Measurements from ENCODE around the gene MAN1A1.
"Not testable (repeated sequence)": the region's sequence is repeated elsewhere in the genome, so short reads cannot be mapped to it uniquely, and the experiment has no call there.

Gene MAN1A1

DNA sequence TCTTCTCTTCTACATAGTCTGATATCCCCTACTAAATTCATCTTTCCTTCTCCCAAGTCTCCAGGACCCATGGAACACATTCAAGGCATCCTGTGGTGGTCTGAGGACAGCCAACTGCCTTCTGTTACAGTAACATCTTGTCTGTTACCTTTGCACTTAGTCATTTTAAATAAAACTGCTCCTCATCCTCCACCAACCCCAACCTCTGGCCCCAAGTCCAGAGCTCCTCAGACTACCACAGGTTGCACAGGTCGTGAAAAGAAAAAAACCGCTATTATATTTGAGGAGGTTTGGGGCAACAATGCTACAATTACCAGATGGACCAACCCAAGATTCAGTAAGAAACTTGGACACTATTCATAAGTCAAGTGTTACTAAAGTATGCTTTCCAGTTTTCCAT lies 49.9 kb downstream of the MAN1A1 start:
- DNase-seq = no peak

DNA sequence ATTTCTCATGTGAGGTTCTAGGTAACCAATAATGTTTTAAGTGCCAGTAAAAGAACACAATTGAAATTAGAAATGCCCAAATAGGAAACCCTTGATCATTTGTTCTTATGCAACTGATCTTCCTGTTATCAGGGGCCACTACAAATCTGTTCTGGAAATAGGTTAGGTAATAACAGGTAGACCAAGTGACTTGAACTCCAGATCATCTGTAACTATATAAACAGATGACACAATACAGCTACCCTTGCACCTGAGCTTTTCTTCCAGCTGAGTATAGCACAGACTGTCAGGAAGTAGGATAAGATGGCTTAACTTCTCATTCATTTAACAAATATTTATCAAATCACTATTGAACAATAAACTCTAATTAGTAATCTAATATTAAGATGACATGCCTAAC lies 52.5 kb downstream of the MAN1A1 start:
- no peak for DNase-seq

DNA sequence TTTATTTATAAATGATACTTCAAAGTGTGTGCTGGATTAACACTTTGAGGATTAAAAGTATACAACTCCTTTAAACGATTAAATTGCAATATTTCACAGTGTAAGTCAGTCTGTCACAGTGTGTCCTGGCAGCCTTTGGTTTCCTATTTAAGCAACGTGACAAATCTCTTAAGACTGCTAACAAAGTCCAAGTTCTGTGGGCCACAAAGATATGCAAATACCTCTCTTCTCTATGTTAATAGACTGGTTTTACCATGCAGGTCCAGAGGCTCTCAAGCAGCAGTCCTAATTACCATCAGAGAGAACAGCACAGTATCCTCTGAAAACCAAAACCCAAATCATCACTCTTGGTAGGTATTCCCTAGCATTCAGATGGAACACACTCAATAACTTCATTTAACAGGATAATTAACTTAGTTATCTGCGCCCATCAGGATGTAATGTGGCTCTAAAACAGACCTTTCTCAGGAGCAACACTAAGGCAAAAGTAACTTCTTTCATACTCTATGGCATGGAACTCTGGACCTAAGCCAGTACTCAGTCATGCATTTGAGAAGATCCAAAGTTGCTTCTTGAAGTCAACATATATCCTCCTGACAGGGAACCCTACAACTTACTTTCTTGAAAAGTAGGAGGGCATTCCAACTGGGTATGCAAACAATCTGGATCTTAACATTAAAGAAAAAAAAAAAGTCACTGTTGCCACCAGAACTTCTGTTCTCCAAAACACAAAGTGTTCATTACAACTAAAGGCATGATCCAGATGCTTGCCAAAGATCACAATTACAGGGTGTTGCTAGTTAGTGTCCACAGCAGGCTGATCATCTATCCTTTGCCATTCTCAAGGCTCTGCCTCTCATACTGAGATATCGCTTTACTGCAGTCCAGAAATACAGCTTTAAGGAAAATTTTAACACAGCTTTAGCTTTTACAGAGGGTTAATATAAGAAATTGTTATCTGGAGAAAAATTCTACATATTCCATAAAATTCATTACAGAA lies 53.2 kb downstream of the MAN1A1 start:
- no peak for DNase-seq

DNA sequence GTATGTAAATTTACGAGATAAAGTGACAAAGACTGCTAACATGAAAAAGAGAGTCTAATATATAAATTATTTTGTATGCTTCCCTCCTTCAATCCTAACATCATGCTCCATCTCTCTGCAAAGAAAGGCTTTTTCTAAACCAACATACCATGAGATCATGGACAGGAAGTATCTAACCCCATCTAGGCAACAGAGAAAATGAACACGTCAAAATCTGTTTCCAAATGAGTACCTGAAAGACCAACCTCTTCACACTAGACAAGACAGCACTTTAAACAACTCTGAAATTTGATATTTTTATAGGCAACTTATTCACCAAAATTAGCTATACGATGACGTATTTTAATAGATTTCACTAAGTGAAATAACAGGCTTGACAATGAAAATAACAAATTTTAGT lies 54.6 kb downstream of the MAN1A1 start:
- DNase-seq = no peak

DNA sequence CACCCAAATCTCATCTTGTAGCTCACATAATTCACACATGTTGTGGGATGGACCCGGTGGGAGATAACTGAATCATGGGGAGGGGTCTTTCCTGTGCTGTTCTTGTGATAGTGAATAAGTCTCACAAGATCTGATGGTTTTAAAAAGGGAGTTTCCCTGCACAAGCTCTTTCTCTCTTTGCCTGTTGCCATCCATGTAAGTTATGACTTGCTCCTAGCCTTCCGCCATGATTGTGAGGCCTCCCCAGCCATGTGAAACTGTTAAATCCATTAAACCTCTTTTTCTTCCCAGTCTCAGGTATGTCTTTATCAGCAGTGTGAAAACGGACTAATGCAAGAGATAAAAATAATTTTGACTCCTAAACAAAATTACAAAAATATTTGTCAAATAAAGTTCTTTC lies 58.5 kb downstream of the MAN1A1 start:
- DNase-seq = not testable (repeated sequence)

DNA sequence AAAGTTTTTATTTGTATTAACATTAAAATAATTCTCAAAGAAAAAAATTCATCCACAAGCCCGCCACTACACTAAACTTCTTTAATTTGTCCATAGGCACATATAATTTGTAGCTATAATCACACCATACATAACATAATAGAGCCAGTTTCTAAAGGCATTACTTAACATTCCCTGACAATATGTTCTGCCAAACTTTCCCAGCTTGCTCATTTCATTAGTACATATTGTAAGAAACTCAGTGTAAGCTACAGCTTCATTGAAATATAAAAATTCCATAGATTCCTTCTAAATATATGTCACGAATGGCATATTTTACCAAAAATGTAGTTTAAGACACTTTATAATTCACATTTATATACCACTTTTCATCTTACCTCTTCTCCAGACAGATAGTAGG lies 59.3 kb downstream of the MAN1A1 start:
- DNase-seq = no peak

DNA sequence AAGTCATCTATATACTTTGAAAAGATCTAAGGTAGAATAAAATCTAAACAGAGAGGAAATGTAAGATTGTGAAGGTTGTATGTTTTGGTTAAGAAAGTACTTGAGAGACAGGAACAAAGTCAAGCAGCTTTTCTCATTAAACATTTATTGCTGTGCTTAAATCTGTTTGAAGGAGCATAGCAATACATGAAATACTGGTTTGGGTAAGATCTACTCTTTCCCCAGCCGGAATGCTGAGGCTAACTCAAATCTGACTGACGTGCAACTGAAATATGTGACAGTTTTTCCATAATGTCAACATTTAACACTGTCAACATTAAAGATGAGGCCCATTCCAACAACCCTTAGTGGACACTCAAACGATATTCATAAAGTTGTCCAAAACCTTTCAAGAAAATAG lies 59.9 kb downstream of the MAN1A1 start:
- no peak for DNase-seq

DNA sequence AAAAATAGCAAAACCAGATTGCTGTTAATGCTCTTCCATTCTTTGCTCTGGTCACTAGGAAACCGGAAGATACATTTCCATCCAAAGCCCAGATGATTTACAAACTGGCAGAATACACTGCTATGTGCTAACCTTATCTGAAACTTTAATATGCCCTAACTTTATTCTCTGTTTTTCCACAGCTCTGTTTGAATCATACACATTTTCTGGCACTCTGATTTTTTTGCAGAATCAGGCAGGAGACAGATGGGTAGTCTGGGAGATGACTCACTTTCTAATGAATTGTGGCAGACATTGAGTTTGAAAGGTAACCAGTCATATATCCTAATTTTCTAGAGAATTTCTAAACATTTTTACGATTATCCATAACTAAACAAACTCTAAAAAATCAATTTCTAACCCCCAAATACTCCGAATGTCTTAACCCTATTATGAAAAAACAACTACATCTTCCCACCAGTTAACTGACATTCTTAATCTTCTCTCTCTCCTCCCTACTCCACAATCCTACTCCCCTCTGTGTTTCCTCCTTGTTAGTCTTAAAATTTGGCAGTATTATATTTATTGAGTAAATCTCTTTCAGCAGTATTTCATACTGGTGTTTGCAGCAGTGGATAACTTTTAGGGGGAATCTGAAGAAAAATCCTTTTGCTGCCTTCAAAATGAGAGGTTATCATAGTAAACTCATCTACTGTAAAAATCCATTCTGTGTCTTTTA lies 63.5 kb downstream of the MAN1A1 start:
- DNase-seq = no peak

DNA sequence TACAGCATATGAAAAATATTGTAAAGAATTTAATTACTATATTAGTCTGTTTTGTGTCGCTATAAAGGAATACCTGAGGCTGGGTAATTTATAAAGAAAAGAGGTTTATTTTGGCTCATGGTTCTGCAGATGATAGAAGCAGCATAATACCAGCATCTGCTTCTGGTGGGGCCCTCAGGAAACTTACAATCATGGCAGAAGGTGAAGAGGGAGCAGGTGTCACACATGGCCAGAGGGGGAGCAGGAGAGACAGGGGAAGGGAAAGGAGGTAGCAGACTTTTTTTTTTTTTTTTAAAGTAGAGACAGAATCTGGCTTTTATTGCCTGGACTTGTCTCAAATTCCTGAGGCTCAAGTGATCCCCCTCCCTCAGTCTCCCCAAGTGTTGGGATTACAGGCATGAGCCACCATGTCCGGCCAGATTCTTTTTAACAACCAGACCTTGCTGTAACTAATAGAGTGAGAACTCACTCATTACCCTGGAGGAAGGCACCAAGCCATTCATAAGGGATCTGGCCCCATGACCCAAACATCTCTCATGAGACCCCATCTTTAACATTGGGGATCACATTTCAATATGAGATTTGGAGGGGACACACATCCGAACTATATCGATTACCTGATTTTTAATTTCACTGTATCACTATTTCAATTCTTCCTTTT lies 64.6 kb downstream of the MAN1A1 start:
- DNase-seq = no peak

DNA sequence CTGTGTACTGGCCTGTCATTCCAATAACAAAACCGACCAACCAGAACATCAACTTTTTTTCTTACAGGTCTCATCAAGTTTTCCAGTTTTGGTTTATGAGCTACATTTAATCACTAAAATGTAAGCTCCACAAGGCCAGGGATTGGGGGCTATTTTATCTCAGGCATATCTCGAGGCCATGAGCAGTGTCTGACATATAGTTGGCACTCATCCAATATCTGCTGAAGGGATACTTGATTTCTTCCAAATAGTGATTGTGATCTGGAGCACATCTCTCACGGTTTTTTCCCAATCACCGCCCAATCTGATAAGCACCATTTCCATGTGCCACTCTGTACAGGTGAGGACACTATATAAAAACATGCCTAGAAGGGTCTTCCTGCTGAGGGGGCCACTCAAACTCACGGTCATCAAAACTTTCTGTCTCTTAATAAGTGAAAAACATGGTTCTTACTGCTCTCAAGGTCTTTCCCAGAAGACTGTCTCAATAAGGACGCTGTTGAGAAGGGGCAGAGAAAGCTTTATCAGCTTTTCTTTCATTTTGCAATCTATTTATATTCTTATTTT lies 65.5 kb downstream of the MAN1A1 start:
- no peak for DNase-seq

DNA sequence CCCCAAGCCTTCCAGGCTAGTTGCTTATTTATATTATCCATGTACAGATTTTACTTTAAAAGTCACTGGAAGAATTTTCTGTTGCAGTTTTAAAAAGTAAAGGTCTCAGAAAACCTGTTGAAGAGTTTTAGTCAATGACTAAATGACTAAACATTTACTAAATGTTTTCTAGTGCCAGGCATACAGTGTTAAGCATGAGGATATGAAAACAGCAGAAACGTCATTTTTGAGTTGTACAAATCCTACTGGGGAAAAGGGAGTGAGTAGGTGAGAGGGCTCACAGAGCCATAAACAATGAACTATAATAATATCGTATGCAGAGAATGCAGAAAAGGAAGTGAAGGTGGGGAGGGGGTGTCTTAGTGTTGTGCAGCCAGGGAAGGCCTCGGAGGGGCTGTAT lies 66.3 kb downstream of the MAN1A1 start:
- DNase-seq = no peak

DNA sequence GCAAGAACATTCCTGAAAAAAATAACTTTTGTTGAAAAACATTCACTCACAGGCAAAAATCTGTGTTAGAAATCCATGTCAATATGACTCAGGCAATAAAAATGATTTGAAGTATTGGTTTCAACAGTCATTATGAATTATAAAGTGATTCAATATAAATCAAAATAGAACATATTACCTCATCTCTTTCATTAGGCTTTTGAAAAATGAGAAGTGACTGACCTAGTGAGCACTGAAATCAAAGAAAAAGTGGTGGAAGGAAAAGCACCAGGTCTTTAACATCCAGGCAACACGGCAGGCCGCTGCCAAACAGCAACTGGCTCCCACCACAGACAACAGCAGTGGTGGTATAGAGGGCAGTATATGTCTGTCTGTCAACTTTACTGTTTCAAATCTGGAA lies 68.9 kb downstream of the MAN1A1 start:
- DNase-seq = no peak

DNA sequence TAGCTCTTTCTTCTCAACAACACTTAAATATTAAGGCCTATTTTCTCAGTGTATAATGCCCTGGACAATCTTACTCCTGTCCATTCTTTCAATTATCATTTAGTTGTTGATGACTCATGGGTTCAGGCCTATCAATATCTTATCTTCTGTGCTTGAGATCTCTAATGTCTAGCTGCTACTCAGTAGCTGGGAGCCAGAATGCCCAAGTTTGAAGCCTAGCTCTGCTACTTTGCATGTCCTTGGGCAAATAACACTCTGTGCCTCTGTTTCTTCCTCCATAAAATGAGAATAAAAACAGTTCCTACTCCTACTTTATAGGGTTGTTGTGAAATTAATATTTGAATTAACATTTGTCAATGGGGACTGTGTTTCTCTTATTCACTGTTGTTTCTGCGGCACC lies 69.5 kb downstream of the MAN1A1 start:
- DNase-seq = no peak

DNA sequence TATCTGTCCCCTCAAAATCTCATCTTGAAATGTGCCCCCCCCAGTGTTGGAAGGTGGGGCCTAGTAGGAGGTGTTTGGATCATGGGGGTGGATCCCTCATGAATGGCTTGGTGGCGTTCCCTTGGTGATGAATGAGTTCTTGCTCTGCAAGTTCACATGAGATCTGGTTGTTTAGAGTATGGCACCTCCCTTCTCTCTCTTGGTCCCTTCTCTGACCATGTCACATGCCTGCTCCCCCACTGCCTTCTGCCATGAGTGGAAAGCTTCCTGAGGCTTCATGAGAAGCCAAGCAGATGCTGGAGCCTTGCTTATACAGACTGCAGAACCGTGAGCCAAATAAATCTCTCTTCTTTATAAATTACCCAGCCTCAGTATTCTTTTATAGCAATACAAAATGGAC lies 70.9 kb downstream of the MAN1A1 start:
- no peak for DNase-seq

DNA sequence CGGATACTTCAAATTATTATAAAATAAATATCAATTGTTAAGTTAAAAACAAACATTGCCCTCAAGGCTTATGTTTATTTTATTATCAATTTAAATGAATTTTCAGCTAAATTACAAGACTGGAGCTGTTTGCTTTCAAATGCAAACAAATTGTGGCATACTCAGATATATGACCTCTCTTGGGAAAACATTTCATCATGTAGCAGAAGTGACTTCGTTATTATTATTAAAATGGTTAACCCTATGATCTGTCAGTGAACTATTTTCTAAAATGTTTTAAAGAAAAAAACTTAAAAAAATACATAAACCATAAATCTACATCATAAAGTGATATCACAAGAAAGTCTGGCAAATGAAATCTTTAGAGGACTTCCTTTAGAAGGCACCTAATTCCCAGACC lies 72.5 kb downstream of the MAN1A1 start:
- DNase-seq = no peak

DNA sequence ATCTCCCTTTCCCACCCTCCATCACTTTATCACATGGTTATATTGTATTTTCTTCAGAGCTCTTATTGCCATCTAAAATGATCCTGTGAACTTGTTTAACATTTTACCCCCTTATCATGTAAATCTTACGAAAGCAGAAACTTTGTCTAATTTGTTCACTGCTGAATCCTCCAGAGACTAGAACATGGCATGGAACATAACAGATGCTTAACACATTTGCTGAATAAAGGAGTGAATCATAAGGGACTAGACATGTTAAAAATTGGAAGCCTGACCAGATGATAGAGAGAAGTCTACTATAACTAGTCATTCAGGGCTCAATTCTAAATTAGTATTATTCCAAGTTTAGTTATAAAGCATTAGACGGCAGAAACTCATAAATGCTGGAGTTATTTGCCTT lies 73.3 kb downstream of the MAN1A1 start:
- no peak for DNase-seq

DNA sequence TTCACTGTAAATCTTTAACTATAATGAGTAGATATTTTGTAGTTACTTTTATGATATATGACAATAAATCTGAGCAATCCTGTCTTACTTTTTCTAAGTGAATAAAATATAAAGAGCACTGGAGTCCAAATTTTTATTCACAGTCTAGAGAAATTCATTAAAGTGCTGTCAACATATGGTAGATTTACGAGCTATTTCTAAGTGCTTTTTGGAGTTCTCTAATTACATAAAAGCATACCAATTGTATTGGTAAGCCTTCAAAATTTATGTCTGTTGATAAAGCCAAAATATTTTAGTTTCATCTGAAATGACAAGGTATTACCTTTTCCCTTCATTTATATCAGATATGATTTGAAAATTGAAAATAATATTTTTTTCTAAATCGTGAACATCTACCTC lies 75.4 kb downstream of the MAN1A1 start:
- DNase-seq = no peak

DNA sequence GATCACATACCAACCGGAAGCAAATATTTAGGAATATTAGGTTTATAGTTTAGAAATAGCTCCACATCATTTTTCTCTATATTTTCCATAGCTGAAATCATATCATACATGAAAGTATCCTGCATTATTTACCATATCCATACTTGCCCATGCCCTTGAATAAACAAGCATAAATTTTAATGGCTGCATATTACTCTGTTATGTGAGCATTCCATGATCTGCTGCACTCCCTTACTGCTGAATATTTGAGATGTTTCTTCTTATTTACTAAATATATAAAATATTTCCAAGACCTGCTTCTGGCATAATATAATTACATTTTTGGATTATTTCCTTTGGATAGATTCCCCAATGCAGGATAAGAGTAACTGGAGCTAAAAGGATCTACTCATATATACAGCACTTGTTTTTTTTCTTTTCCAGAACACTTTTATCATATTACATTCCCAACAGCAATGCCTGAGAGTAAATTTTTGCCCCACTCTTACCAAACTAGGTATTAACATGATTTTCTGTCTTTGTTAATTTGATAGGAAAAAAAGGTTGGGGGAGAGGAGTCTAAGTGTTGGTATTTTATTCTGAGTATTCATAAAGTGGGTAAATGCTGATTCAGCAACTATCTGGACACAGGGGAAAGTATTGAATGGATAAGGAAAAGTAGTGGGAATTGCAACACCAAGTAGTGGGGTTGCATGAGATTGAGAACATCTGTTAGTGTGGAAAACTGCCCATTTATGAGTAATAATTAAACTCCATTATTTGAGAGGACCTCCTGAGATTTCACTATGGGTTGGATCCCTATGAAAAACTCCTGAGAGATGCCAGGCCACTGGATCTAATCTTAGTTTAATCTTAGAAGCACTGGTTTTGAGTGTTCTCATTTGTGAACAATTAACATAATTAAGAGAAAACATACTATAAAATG lies 76.0 kb downstream of the MAN1A1 start:
- DNase-seq = no peak

DNA sequence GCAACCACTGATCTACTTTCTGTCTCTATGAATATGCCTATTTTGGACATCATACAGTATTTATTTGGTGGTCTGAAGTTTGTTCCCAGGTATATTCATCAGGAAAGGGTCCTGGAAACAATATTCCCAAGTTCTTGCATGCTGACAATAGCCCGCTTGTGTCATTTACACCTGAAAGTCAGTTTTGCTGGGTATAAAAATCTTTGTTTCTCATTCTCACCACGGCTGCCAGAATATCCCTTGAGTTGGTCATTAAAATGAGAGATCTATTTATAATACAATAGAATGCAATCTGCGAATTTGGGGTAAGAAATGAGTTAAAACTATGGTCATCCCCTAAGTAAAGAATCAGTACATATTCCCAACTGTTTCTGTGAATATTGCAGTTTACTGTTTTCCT lies 79.0 kb downstream of the MAN1A1 start:
- DNase-seq = no peak

DNA sequence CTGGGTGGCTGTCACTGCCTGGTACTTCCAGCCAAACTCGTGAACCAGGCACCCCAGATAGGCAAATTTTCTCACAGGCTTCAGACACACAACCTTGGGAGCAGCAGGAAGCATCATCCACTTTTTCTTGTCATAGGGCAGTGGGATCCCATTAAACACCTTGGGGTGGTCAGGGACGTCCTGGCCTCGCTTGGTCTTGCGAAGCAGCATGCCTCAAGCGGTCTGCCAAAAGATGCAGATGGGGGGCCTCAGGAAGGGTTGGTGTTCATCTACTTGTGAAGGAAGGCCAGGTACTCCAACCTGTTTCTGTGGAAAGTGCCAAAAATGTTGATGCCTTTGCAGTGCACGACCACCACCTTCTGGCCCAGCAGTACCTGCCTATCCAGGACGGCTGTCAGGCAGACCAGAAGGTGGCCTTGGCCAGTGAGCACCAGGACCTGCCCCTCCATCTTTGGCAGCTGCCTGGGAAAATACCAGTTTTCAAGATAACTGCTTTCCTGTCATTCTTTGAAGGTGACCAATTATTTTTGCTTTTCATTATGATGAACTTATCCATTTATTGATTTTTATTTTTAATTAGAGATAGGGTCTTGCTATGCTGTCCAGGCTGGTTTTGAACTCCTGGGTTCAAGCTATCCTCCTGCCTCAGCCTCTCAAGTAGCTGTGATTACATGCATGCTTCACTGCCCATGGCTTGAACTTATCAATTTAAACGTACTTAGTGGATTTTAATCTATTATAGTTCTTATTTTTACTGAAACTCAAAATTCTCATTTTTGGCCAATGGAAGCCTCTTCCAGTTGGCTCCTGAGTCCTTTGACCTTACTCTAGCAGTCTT lies 80.1 kb downstream of the MAN1A1 start:
- DNase-seq = no peak

All from right hindlimb (tissue), 1 donor.